Stimulated activated naive CD4-positive, alpha-beta T cell treated with Interleukin-2 at 50 U/mL for 16 hours (primary cell): ENCODE data around the gene RPS6KC1.
"Not testable (repeated sequence)": the region's sequence is repeated elsewhere in the genome, so short reads cannot be mapped to it uniquely, and the experiment has no call there.

Experiments
- DNase-seq: peaks from one replicate; lab custom pipeline; 2025; lab: John Stamatoyannopoulos, UW

Gene RPS6KC1, protein sequence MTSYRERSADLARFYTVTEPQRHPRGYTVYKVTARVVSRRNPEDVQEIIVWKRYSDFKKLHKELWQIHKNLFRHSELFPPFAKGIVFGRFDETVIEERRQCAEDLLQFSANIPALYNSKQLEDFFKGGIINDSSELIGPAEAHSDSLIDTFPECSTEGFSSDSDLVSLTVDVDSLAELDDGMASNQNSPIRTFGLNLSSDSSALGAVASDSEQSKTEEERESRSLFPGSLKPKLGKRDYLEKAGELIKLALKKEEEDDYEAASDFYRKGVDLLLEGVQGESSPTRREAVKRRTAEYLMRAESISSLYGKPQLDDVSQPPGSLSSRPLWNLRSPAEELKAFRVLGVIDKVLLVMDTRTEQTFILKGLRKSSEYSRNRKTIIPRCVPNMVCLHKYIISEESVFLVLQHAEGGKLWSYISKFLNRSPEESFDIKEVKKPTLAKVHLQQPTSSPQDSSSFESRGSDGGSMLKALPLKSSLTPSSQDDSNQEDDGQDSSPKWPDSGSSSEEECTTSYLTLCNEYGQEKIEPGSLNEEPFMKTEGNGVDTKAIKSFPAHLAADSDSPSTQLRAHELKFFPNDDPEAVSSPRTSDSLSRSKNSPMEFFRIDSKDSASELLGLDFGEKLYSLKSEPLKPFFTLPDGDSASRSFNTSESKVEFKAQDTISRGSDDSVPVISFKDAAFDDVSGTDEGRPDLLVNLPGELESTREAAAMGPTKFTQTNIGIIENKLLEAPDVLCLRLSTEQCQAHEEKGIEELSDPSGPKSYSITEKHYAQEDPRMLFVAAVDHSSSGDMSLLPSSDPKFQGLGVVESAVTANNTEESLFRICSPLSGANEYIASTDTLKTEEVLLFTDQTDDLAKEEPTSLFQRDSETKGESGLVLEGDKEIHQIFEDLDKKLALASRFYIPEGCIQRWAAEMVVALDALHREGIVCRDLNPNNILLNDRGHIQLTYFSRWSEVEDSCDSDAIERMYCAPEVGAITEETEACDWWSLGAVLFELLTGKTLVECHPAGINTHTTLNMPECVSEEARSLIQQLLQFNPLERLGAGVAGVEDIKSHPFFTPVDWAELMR

GRCh38 chr1:213051127-213051880, at the start of gene RPS6KC1:
RPS6KC1 (plus strand) TSS chr1:213051241; CDS start chr1:213051405, 164 bp downstream.
- DNase-seq, result peak; percentile 87

GRCh38 chr1:213003256-213003655, 47.8 kb upstream of the RPS6KC1 start:
- DNase-seq, result no peak

GRCh38 chr1:213008564-213008963, 42.5 kb upstream of the RPS6KC1 start:
- no peak for DNase-seq

- DNase-seq, result no peak
These were observed 36.4 kb upstream of the RPS6KC1 start for GRCh38 chr1:213014642-213015041.

- peak; percentile 96 for DNase-seq
These were observed 35.7 kb upstream of the RPS6KC1 start, which contains the start of gene ANGEL2 for GRCh38 chr1:213015099-213016050. ANGEL2 (minus strand) TSS chr1:213015867; CDS start chr1:213015671, 196 bp downstream.

DNA sequence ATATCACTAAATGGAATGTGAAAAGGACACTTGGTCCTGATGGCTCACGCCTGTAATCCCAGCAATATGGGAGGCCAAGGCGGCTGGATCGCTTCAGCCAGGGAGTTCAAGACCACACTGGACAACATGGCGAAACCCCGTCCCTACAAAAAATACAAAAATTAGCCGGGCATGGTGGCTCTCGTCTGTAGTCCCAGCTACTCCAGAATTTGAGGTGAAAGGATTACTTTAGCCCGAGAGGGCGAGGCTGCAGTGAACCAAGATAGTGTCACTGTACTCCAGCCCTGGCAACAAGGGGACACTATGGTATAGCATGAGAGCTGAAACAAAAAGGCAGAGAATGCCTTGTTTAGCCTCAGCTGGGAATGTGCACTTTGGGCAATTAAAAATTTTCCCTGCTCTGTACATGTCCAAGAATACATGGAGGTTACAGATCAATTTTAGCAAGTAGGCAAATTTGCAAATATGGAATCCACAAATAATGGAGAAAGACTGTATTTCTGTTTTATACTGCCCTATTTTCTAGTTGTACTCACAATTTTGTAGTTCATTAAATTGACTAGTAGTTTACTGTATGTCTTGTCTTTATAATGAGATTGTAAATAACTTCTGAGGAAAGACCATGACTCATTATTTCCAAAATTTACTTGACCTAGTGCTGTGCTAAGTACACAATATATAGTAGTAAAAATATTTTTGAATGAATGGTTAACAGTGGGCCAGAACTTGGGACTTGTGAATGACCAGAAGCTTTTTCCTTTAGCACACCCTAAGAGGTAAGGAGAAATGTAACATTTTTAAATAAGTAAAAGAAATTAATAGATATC, 33.4 kb upstream of the RPS6KC1 start:
- DNase-seq, result no peak

GRCh38 chr1:213019450-213019849, 31.6 kb upstream of the RPS6KC1 start:
- no peak for DNase-seq

- no peak for DNase-seq
These were observed 31.0 kb upstream of the RPS6KC1 start for GRCh38 chr1:213020016-213020415.

DNA sequence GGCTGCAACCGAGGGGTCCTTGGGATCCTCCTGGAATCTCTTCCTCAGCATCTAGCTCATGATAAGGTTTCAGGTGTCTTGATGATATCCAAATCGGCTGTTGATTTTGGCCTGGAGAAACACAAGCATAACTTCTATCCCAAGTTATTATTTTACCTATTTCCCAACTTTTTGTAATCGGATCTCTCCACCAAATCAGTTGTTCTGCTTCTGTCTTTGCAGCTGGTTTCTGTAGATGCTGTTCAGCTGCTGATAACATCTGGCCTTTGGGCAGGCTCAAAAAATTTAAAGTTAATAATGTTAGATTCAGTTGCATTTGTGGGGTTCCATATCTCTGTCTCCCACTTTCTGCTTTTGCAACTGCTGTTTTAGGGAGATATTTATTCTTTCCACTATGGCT, 24.0 kb upstream of the RPS6KC1 start:
- DNase-seq, result not testable (repeated sequence)

DNA sequence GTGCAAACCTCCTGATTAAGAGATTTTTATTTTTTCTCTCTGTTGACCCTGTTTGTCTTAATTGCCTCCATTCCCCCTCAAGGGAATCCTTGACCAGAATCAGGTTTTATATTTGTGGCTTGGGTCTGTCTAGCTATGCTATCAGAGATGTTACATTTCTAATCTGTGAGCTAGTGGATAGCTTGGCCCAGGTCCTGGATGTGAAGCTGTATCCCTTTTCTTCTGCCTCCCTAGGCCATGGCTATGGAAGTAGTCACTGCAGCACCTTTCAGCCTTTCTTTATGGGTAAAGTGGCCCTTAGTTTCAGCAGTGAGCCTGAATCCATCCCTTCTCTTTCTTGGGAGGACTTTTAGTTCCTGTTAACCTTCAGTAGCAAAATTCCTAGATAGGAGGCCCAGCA, 18.4 kb upstream of the RPS6KC1 start:
- no peak for DNase-seq

DNA sequence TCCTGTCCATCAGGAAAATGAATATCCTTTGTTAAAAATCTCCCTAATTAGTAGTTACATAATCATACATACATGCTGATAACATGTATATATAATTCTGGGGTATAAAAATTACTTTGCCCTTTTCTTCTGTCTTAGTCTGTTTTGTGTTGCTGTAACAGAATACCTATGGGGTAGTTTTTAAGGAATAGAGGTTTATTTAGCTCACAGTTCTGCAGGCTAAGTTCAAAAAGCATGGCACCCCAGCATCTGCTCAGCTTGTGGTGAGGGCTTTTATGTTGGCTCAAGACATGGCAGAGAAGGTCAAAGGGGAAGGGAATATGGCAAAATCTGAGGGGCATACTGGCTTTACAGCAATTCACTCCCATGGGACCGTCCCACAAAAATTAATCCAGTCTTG, 16.3 kb upstream of the RPS6KC1 start:
- no peak for DNase-seq

DNA sequence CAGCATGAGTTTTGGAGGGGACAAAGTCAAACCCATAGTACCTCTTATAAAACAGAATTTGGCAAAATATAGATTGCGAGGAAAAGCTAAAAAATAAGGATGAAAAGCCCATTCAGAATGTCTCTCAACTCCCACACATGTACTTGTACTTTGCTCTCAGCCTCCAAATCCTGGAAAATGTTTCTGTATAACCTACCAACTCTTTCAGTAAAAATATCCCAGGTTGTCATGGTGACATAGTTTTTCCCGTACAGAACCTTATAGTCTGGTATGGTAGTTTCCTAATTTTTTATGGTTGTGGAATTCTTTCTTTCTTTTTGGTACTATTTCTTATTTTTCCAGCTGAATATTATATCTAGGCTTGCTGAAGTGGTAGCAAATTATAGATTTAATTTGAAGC, 15.5 kb upstream of the RPS6KC1 start:
- DNase-seq, result no peak

- no peak for DNase-seq
These were observed 9.6 kb upstream of the RPS6KC1 start for GRCh38 chr1:213041443-213041842.

DNA sequence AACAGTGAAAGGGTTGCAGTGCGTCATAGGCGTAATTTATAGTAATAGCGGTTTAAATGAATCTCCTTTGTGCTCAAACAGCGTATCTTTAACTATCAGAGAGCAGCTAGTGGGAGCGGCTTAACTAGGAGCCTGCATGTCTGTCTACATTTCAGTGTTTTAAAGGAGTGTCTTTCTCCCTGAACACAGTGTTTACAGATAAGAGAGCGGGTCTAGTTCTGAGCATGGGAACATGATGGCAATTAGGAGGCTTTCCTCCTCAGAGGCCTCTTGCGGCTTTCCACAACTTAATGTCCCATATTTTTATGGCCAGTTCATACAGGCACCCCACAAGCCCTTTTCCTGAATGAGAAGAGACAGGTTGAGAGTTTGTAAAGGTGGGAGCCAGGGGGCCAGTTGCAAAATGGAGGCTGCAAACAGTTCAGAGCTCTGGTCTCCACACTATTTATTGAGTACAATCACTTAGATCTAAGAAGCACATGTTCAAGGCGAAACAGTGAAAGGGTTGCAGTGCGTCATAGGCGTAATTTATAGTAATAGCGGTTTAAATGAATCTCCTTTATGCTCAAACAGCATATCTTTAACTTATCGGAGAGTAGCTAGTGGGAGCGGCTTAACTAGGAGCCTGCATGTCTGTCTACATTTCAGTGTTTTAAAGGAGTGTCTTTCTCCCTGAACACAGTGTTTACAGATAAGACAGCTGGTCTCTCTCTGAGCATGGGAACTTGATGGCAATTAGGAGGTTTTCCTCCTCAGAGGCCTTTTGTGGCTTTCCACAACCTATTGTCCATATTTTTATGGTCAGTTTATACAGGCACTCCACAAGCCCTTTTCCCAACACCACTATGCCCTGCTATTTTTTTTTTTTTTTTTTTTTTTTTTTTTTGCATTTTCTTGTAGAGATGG, 5.5 kb upstream of the RPS6KC1 start:
- DNase-seq, result not testable (repeated sequence)

- DNase-seq, result no peak
These were observed 1.8 kb upstream of the RPS6KC1 start for GRCh38 chr1:213049232-213049631.

- DNase-seq, result no peak
These were observed 305 bp upstream of the RPS6KC1 start for GRCh38 chr1:213050745-213051126.

DNA sequence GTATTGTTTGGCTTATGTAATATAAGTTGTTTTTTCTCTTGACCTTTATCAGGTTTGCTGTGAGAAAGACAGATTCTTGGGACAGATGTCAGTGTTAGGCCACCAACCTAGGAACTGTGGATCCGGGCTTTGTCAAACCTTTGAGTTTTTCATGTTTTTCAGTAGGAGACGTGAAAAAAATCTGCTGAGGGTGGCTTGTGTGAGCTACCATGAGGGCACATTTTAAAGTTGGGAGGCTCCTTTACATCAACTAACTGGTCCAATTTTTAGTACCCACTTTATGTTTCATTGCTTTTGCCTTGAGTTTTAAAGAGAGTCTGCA, 801 bp downstream of the RPS6KC1 start:
- no peak for DNase-seq

DNA sequence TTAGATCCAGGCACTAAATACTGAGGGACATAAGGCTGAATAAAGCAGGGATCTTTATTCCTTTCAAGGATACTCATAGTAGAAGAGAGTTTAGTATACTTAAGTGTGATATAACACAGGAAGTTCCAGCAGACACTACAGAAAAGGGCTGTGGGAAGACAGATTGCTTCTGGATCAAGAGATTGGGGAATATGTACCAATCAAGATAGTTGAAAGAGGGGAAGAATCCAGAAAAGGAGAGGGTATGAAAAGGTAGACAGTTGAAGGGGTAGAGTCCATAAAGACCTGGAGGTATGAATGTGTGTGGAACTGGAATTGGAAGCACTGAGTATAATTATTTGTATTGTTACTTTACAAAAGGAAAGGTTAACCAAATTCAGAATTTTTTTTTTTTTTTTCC, 2.4 kb downstream of the RPS6KC1 start:
- DNase-seq, result no peak

DNA sequence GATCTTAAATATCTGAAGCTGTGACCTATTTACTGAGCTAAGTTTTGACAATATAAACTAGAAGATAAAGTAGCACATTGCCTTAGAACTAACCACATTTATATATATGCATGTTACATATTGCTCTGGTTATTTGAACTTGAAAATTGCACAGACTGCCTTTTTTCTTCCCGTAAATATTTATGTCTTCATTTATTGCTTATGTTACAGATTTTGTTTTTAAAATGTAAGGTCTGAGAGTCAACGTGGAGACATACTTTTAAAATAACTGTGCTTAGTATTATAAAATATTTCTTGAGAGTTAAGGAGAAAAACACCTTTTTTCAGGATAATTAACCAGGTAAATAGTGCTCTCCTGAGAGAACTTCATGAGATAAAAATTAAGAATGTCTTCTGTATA, 3.1 kb downstream of the RPS6KC1 start:
- DNase-seq, result no peak
